ENCODE measurements around the gene CRKL. TPM values are rescaled to one million over a fixed set of nuclear protein-coding genes. Genes with fewer than 3 reads are reported as not detected.

CRKL gene
- total RNA-seq, 1 experiment from 2014 or later, result 45.8 TPM

DNA sequence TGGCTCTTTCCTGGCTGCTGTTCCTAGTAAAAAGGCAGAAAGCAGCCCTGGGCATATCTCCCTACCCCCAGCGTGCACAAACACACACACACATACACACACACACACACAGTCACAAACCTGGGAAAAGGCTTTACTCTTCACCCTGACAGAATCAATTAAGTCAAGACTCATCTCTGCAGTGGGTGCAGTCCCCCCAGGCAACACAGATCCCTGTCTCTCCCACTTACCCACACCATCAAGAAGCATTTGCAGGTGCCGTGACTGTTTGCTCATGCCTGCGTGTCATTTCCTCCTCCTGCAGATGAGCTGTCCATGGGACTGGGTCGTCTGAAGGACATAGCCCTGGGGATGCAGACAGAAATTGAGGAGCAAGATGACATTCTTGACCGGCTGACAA, 29.8 kb upstream of the CRKL start:
- no peaks in the 10 kb centered on the region for H3K9me3 ChIP-seq (ENCODE audit: insufficient read depth, low read depth)
- ChIA-PET CTCF (no interaction called here), POLR2A (ENCODE audit: unreplicated experiment) (no interaction called here)
- H3K4me1 ChIP-seq (replicated peaks; ENCODE audit: insufficient read depth), result peaks cover 12% of the 10 kb centered on the region
- BruUV-seq (replicated peaks), result no TSS peak
- no peaks in the 10 kb centered on the region for H3K9me2 ChIP-seq (ENCODE audit: insufficient read depth)
- intact Hi-C loops (cut with micrococcal nuclease; ENCODE audit: unreplicated experiment), result loop anchor here (5.0 to 10.0 kb wide), 2 partner anchors 85 to 217 kb away; no protein-coding TSS in a partner anchor
- no peak overlapping the region for H3K27ac ChIP-seq
- H3K36me3 ChIP-seq (ENCODE audit: low read depth), result no peaks in the 10 kb centered on the region
- no peak overlapping the region for H3K4me3 ChIP-seq
- no peak overlapping the region for H2AFZ ChIP-seq
- TF ChIP-seq CTCF (conservative IDR thresholded peaks at IDR 0.05), result no peak
- no peak for TF ChIP-seq EZH2 (IDR thresholded peaks at IDR 0.05; ENCODE audit: low read depth)
- peaks cover 3% of the 10 kb centered on the region; the same call in 1 of the 2 replicates for H4K20me1 ChIP-seq (ENCODE audit: insufficient read depth)
- H3K27me3 ChIP-seq (ENCODE audit: insufficient read depth, low read depth), result no peaks in the 10 kb centered on the region
- no peak for DNase-seq
- H3K79me2 ChIP-seq (ENCODE audit: low read depth), result no peaks in the 10 kb centered on the region
- H3K4me2 ChIP-seq, result no peak overlapping the region
- H3F3A ChIP-seq (ENCODE audit: insufficient read depth, low read depth), result peaks cover 14% of the 10 kb centered on the region; the same call in 1 of the 2 replicates

GRCh38 chr22:20889025-20889704, 28.0 kb upstream of the CRKL start:
- Histone ChIP-seq H3K9me3 (ENCODE audit: insufficient read depth, low read depth) (no peaks in the 10 kb centered on the region), H3K79me2 (ENCODE audit: low read depth) (no peaks in the 10 kb centered on the region), H3F3A (ENCODE audit: insufficient read depth, low read depth) (peaks cover 5% of the 10 kb centered on the region; the same call in 1 of the 2 replicates), H3K36me3 (ENCODE audit: low read depth) (no peaks in the 10 kb centered on the region), H3K27me3 (ENCODE audit: insufficient read depth, low read depth) (no peaks in the 10 kb centered on the region), H4K20me1 (ENCODE audit: insufficient read depth) (peaks cover 3% of the 10 kb centered on the region; the same call in 1 of the 2 replicates), H3K9me2 (ENCODE audit: insufficient read depth) (no peaks in the 10 kb centered on the region), H3K4me2 (no peak overlapping the region), H3K4me1 (replicated peaks; ENCODE audit: insufficient read depth) (peaks cover 6% of the 10 kb centered on the region), H2AFZ (no peak overlapping the region), H3K4me3 (no peak overlapping the region), H3K27ac (no peak overlapping the region)
- ChIA-PET CTCF (no interaction called here), POLR2A (ENCODE audit: unreplicated experiment) (no interaction called here)
- intact Hi-C loops (cut with micrococcal nuclease; ENCODE audit: unreplicated experiment), result loop anchor here (5.0 to 10.0 kb wide), 2 partner anchors 87 to 216 kb away; no protein-coding TSS in a partner anchor
- no peak for DNase-seq
- TF ChIP-seq CTCF (conservative IDR thresholded peaks at IDR 0.05), result no peak
- no peak for TF ChIP-seq EZH2 (IDR thresholded peaks at IDR 0.05; ENCODE audit: low read depth)
- BruUV-seq (replicated peaks), result no TSS peak

- DNase-seq, result no peak
- POLR2A ChIA-PET (ENCODE audit: unreplicated experiment), result no interaction called here
- CTCF ChIA-PET, result no interaction called here
- Histone ChIP-seq H3K9me3 (ENCODE audit: insufficient read depth, low read depth) (no peaks in the 10 kb centered on the region), H3K9me2 (ENCODE audit: insufficient read depth) (no peaks in the 10 kb centered on the region), H2AFZ (no peak overlapping the region), H3F3A (ENCODE audit: insufficient read depth, low read depth) (peaks cover 3% of the 10 kb centered on the region; the same call in 1 of the 2 replicates), H3K79me2 (ENCODE audit: low read depth) (no peaks in the 10 kb centered on the region), H4K20me1 (ENCODE audit: insufficient read depth) (peaks cover 3% of the 10 kb centered on the region; the same call in 1 of the 2 replicates), H3K27me3 (ENCODE audit: insufficient read depth, low read depth) (no peaks in the 10 kb centered on the region), H3K4me2 (no peak overlapping the region), H3K27ac (no peak overlapping the region), H3K4me1 (replicated peaks; ENCODE audit: insufficient read depth) (peaks cover 4% of the 10 kb centered on the region), H3K4me3 (no peak overlapping the region), H3K36me3 (ENCODE audit: low read depth) (no peaks in the 10 kb centered on the region)
- intact Hi-C loops (cut with micrococcal nuclease; ENCODE audit: unreplicated experiment), result loop anchor here (5.0 to 10.0 kb wide), 2 partner anchors 88 to 215 kb away; no protein-coding TSS in a partner anchor
- TSS peak; percentile 17 for BruUV-seq (replicated peaks)
- TF ChIP-seq EZH2 (IDR thresholded peaks at IDR 0.05; ENCODE audit: low read depth) (no peak), CTCF (conservative IDR thresholded peaks at IDR 0.05) (no peak)
Measured at GRCh38 chr22:20889904-20890540, 27.2 kb upstream of the CRKL start.

Measured in PC-9 (cell line).